ENCODE data around the gene BICC1. TPM values are rescaled to one million over a fixed set of nuclear protein-coding genes. Genes with fewer than 3 reads are reported as not detected.

Gene BICC1
- total and polyA plus RNA-seq, 2 of the 8 experiments (the other 6 are each of a cell fraction or from before 2014, with no cell fraction given): 0.20 to 0.73 TPM

DNA sequence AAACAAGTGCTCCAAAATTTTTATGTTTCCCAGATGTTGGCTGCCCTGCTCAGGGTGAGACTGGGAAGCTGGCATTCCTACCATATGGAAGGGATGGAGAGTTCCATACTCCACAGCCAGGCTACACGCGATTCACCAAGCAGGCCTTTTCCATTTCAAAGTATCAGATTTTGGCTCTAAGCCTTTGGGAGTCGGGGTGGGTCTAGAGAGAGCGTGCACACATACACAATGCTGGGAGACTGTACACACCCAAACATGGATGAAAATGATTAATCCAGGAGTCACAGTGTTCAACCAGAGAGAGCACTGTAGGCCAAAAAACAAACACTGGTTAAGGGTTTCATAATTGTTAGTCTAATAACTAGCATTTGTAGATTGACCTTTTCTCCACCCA lies 295.0 kb downstream of the BICC1 start (continued):
- TF ChIP-seq, protein P1, sequence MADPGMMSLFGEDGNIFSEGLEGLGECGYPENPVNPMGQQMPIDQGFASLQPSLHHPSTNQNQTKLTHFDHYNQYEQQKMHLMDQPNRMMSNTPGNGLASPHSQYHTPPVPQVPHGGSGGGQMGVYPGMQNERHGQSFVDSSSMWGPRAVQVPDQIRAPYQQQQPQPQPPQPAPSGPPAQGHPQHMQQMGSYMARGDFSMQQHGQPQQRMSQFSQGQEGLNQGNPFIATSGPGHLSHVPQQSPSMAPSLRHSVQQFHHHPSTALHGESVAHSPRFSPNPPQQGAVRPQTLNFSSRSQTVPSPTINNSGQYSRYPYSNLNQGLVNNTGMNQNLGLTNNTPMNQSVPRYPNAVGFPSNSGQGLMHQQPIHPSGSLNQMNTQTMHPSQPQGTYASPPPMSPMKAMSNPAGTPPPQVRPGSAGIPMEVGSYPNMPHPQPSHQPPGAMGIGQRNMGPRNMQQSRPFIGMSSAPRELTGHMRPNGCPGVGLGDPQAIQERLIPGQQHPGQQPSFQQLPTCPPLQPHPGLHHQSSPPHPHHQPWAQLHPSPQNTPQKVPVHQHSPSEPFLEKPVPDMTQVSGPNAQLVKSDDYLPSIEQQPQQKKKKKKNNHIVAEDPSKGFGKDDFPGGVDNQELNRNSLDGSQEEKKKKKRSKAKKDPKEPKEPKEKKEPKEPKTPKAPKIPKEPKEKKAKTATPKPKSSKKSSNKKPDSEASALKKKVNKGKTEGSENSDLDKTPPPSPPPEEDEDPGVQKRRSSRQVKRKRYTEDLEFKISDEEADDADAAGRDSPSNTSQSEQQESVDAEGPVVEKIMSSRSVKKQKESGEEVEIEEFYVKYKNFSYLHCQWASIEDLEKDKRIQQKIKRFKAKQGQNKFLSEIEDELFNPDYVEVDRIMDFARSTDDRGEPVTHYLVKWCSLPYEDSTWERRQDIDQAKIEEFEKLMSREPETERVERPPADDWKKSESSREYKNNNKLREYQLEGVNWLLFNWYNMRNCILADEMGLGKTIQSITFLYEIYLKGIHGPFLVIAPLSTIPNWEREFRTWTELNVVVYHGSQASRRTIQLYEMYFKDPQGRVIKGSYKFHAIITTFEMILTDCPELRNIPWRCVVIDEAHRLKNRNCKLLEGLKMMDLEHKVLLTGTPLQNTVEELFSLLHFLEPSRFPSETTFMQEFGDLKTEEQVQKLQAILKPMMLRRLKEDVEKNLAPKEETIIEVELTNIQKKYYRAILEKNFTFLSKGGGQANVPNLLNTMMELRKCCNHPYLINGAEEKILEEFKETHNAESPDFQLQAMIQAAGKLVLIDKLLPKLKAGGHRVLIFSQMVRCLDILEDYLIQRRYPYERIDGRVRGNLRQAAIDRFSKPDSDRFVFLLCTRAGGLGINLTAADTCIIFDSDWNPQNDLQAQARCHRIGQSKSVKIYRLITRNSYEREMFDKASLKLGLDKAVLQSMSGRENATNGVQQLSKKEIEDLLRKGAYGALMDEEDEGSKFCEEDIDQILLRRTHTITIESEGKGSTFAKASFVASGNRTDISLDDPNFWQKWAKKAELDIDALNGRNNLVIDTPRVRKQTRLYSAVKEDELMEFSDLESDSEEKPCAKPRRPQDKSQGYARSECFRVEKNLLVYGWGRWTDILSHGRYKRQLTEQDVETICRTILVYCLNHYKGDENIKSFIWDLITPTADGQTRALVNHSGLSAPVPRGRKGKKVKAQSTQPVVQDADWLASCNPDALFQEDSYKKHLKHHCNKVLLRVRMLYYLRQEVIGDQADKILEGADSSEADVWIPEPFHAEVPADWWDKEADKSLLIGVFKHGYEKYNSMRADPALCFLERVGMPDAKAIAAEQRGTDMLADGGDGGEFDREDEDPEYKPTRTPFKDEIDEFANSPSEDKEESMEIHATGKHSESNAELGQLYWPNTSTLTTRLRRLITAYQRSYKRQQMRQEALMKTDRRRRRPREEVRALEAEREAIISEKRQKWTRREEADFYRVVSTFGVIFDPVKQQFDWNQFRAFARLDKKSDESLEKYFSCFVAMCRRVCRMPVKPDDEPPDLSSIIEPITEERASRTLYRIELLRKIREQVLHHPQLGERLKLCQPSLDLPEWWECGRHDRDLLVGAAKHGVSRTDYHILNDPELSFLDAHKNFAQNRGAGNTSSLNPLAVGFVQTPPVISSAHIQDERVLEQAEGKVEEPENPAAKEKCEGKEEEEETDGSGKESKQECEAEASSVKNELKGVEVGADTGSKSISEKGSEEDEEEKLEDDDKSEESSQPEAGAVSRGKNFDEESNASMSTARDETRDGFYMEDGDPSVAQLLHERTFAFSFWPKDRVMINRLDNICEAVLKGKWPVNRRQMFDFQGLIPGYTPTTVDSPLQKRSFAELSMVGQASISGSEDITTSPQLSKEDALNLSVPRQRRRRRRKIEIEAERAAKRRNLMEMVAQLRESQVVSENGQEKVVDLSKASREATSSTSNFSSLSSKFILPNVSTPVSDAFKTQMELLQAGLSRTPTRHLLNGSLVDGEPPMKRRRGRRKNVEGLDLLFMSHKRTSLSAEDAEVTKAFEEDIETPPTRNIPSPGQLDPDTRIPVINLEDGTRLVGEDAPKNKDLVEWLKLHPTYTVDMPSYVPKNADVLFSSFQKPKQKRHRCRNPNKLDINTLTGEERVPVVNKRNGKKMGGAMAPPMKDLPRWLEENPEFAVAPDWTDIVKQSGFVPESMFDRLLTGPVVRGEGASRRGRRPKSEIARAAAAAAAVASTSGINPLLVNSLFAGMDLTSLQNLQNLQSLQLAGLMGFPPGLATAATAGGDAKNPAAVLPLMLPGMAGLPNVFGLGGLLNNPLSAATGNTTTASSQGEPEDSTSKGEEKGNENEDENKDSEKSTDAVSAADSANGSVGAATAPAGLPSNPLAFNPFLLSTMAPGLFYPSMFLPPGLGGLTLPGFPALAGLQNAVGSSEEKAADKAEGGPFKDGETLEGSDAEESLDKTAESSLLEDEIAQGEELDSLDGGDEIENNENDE (IDR thresholded peaks at IDR 0.05; ENCODE audit: insufficient replicate concordance, low read length): no peak
- TF ChIP-seq EZH2 (IDR thresholded peaks at IDR 0.05; ENCODE audit: low read depth, low read length, severe bottlenecking): no peak
- TF ChIP-seq RFX5 (IDR thresholded peaks at IDR 0.05; ENCODE audit: borderline replicate concordance, low read depth, low read length): no peak
- no peak for TF ChIP-seq ASH2L (IDR thresholded peaks at IDR 0.05; ENCODE audit: low read length)
- TF ChIP-seq PHF8 (conservative IDR thresholded peaks at IDR 0.05; ENCODE audit: low read depth, low read length): no peak
- no peak for TF ChIP-seq SRF (IDR thresholded peaks at IDR 0.05; ENCODE audit: low read depth, low read length)
